ENCODE results near the gene AMIGO1. TPM values are rescaled to one million over a fixed set of nuclear protein-coding genes. Genes with fewer than 3 reads are reported as not detected.

Gene AMIGO1
- total RNA-seq, 2 donors from 2014 or later, result 3.6 to 5.2 TPM

GRCh38 chr1:109514846-109515245 lies 5.3 kb upstream of the AMIGO1 start:
- DNase-seq (ENCODE audit: low spot score), result no peak
- intact Hi-C loops (cut with DNase I), result no loop called here

- intact Hi-C loops (cut with DNase I), result no loop called here
- DNase-seq (ENCODE audit: low spot score), result no peak
Observed at GRCh38 chr1:109513110-109513710, 3.7 kb upstream of the AMIGO1 start.

- intact Hi-C loops (cut with DNase I), result no loop called here
- no peak for DNase-seq (ENCODE audit: low spot score)
Observed at GRCh38 chr1:109508873-109509175, 703 bp downstream of the AMIGO1 start.

- intact Hi-C loops (cut with DNase I), result no loop called here
- no peak for DNase-seq (ENCODE audit: low spot score)
Observed at GRCh38 chr1:109508001-109508872, 1.3 kb downstream of the AMIGO1 start.

GRCh38 chr1:109504974-109505373 lies 4.6 kb downstream of the AMIGO1 start:
- DNase-seq (ENCODE audit: low spot score), result no peak
- intact Hi-C loops (cut with DNase I), result no loop called here

- DNase-seq (ENCODE audit: low spot score), result no peak
Observed at GRCh38 chr1:109503935-109504334, 5.6 kb downstream of the AMIGO1 start.

GRCh38 chr1:109502364-109502851 lies 7.1 kb downstream of the AMIGO1 start:
- intact Hi-C loops (cut with DNase I), result no loop called here
- DNase-seq (ENCODE audit: low spot score), result no peak

More at GRCh38 chr1:109503935-109504334, 5.6 kb downstream of the AMIGO1 start:
- intact Hi-C loops (cut with DNase I), result no loop called here

- intact Hi-C loops (cut with DNase I), result no loop called here
- DNase-seq (ENCODE audit: low spot score), result no peak
Observed at GRCh38 chr1:109501644-109502363, 7.7 kb downstream of the AMIGO1 start.

GRCh38 chr1:109500941-109501381 lies 8.6 kb downstream of the AMIGO1 start:
- DNase-seq (ENCODE audit: low spot score), result no peak
- intact Hi-C loops (cut with DNase I), result no loop called here

- intact Hi-C loops (cut with DNase I), result loop anchor here in 1 of 2 donors (1.0 kb wide), 1 partner anchor 35 kb away; no protein-coding TSS in a partner anchor
- DNase-seq (ENCODE audit: low spot score), result no peak
Observed at GRCh38 chr1:109499661-109500536, 9.6 kb downstream of the AMIGO1 start.

GRCh38 chr1:109499081-109499480 lies 10.4 kb downstream of the AMIGO1 start:
- no peak for DNase-seq (ENCODE audit: low spot score)
- intact Hi-C loops (cut with DNase I), result loop anchor here in 1 of 2 donors (1.0 kb wide), 1 partner anchor 36 kb away; no protein-coding TSS in a partner anchor

- DNase-seq (ENCODE audit: low spot score), result no peak
- intact Hi-C loops (cut with DNase I), result no loop called here
Observed at GRCh38 chr1:109498161-109498801, 11.2 kb downstream of the AMIGO1 start.

- DNase-seq (ENCODE audit: low spot score), result no peak
- intact Hi-C loops (cut with DNase I), result loop anchor here in 1 of 2 donors (2.0 kb wide), 1 partner anchor 33 kb away; no protein-coding TSS in a partner anchor
Observed at GRCh38 chr1:109497449-109498160, 11.9 kb downstream of the AMIGO1 start.

GRCh38 chr1:109495738-109496137 lies 13.8 kb downstream of the AMIGO1 start:
- intact Hi-C loops (cut with DNase I), result loop anchor here in 1 of 2 donors (2.0 kb wide), 1 partner anchor 35 kb away; no protein-coding TSS in a partner anchor
- no peak for DNase-seq (ENCODE audit: low spot score)

GRCh38 chr1:109493805-109494539 lies 15.6 kb downstream of the AMIGO1 start, which contains the start of gene CYB561D1:
CYB561D1 (plus strand) TSS chr1:109494094; CDS start chr1:109494140, 46 bp downstream.
- peak; percentile 96 for DNase-seq (ENCODE audit: low spot score)
- intact Hi-C loops (cut with DNase I), result no loop called here

GRCh38 chr1:109493227-109493626 lies 16.3 kb downstream of the AMIGO1 start:
- no peak for DNase-seq (ENCODE audit: low spot score)
- intact Hi-C loops (cut with DNase I), result no loop called here

GRCh38 chr1:109492779-109493178 lies 16.7 kb downstream of the AMIGO1 start:
- no peak for DNase-seq (ENCODE audit: low spot score)
- intact Hi-C loops (cut with DNase I), result no loop called here
